GM12878 (cell line): ENCODE measurements around the gene CISD2. TPM values are rescaled to one million over a fixed set of nuclear protein-coding genes. Genes with fewer than 3 reads are reported as not detected.

Experiments
- ATAC-seq: fragments of 200-7000 bp; cut with Tn5 transposase; 3 replicates; pipeline ENCODE4 v1.9.1; 2020; ENCODE audit warnings: mild to moderate bottlenecking, moderate library complexity
- BruUV-seq: library from RNA; stranded (reverse); fragments of 400-500 nt; replicated peaks from 2 replicates; lab custom pipeline; 2021; lab: Mats Ljungman, UMichigan
- CTCF ChIA-PET: fragments of 300-600 bp; sonication (Branson Sonifier 250); formaldehyde crosslinking; extraction: SDS; loops from one replicate; lab custom pipeline; 2021; ENCODE audit warnings: inconsistent platforms; lab: Yijun Ruan, JAX
- POLR2A ChIA-PET: fragments of 350-600 bp; formaldehyde crosslinking; extraction: SDS; loops from one replicate; lab custom pipeline; 2021; ENCODE audit warnings: inconsistent platforms; lab: Charles Lee
- RAD21 ChIA-PET: fragments of 300-600 bp; sonication (Branson Sonifier 250); formaldehyde crosslinking; loops from one replicate; lab custom pipeline; 2023; ENCODE audit warnings: antibody characterized with exemption; ENCODE audit not compliant: unreplicated experiment; lab: Charles Lee
- SMC1A ChIA-PET: fragments of 300-600 bp; sonication (Branson Sonifier 250); formaldehyde crosslinking; loops from one replicate; lab custom pipeline; 2023; ENCODE audit not compliant: unreplicated experiment, uncharacterized antibody; lab: Charles Lee
- DNase-seq: peaks from one replicate; pipeline ENCODE4 v3.0.0-alpha.2; 2011; ENCODE audit warnings: low read depth, low spot score
- FAIRE-seq: peaks from 3 replicates; lab custom pipeline; 2011; peaks lifted over from hg19 to GRCh38; lab: Jason Lieb, UNC
- H2AFZ ChIP-seq: 2 replicates; pipeline ENCODE4 v1.6.0; 2011; ENCODE audit warnings: low read depth, low read length, control low read depth; ENCODE audit not compliant: control insufficient read depth
- H3K27ac ChIP-seq: 2 replicates; pipeline ENCODE4 v1.5.1; 2011; ENCODE audit warnings: control low read depth; ENCODE audit not compliant: control insufficient read depth, insufficient read depth
- H3K27me3 ChIP-seq, 2 experiments: replicated peaks in 1 of 2; 2 replicates each; pipeline versions ENCODE4 v1.6.0 to v1.6.1; 2011; ENCODE audit warnings: low read length in 1 of 2; ENCODE audit not compliant: control insufficient read depth in 2 of 2, insufficient read depth in 2 of 2
- H3K36me3 ChIP-seq, 2 experiments: 2 replicates each; pipeline ENCODE4 v1.5.1; 2011; ENCODE audit warnings: low read length in 1 of 2; ENCODE audit not compliant: control insufficient read depth in 2 of 2, insufficient read depth in 2 of 2
- H3K4me1 ChIP-seq: 2 replicates; pipeline ENCODE4 v1.6.1; 2011; ENCODE audit warnings: mild to moderate bottlenecking, low read length, moderate library complexity, mixed read lengths; ENCODE audit not compliant: control insufficient read depth, insufficient read depth
- H3K4me2 ChIP-seq: 2 replicates; pipeline ENCODE4 v1.6.0; 2011; ENCODE audit warnings: control low read depth; ENCODE audit not compliant: control insufficient read depth, insufficient read depth
- H3K4me3 ChIP-seq: fragments of 200-600 bp; sonication (generic); 2 replicates; pipeline ENCODE4 v1.5.1; 2016
- H3K79me2 ChIP-seq: 2 replicates; pipeline ENCODE4 v1.6.0; 2011; ENCODE audit warnings: low read length; ENCODE audit not compliant: control insufficient read depth, insufficient read depth
- H3K9ac ChIP-seq: 2 replicates; pipeline ENCODE4 v1.8.0; 2011; ENCODE audit warnings: low read length, control low read depth, mixed read lengths; ENCODE audit not compliant: control insufficient read depth, insufficient read depth
- H3K9me3 ChIP-seq: replicated peaks from 3 replicates; pipeline ENCODE4 v1.5.1; 2011; ENCODE audit warnings: mild to moderate bottlenecking, low read length; ENCODE audit not compliant: control insufficient read depth, insufficient read depth
- H4K20me1 ChIP-seq: 2 replicates; pipeline ENCODE4 v1.6.0; 2011; ENCODE audit not compliant: control insufficient read depth, insufficient read depth
- BCL11A ChIP-seq: IDR thresholded peaks from 2 replicates; pipeline ENCODE4 v1.6.1; 2011; ENCODE audit warnings: low read depth, low read length
- BRCA1 ChIP-seq: IDR thresholded peaks from 2 replicates; pipeline ENCODE4 v1.6.1; 2011; ENCODE audit warnings: low read depth, low read length, improper control_type of control experiment
- CHD2 ChIP-seq: IDR thresholded peaks from 2 replicates; pipeline ENCODE4 v1.6.1; 2011; ENCODE audit warnings: low read depth, low read length, improper control_type of control experiment, borderline replicate concordance
- LARP7 ChIP-seq: fragments of 450-650 bp; IDR thresholded peaks from 2 replicates; pipeline ENCODE4 v1.6.1; 2017; ENCODE audit warnings: mild to moderate bottlenecking
- NBN ChIP-seq: fragments of 450-650 bp; IDR thresholded peaks from 2 replicates; pipeline ENCODE4 v1.6.1; 2016
- PML ChIP-seq: IDR thresholded peaks from 2 replicates; pipeline ENCODE4 v1.6.1; 2012; ENCODE audit warnings: low read length, inconsistent platforms
- RB1 ChIP-seq: fragments of 450-650 bp; formaldehyde crosslinking; IDR thresholded peaks from 2 replicates; pipeline ENCODE4 v1.6.1; 2017; ENCODE audit warnings: mild to moderate bottlenecking, borderline replicate concordance
- RCOR1 ChIP-seq: conservative IDR thresholded peaks from 2 replicates; pipeline ENCODE4 v1.6.1; 2012; ENCODE audit warnings: low read depth, low read length, improper control_type of control experiment
- RUNX3 ChIP-seq: IDR thresholded peaks from 2 replicates; pipeline ENCODE4 v1.6.1; 2012; ENCODE audit warnings: low read length, inconsistent platforms
- WRNIP1 ChIP-seq: IDR thresholded peaks from 2 replicates; pipeline ENCODE4 v1.6.1; 2011; ENCODE audit warnings: low read depth, low read length, improper control_type of control experiment, borderline replicate concordance
- WGBS: methylation state at CpG from one replicate; pipeline ENCODE4 v1.1.6; 2016; ENCODE audit warnings: low lambda C conversion rate; ENCODE audit not compliant: insufficient replicate concordance, insufficient coverage; ENCODE audit errors: missing lambda C conversion rate; 5-methylcytosine and 5-hydroxymethylcytosine counted together
- in situ Hi-C: fragments of 300-500 bp; cut with MboI; formaldehyde crosslinking; loops from 9 replicates; pipeline ENCODE4 v1.14.3; 2018; ENCODE audit warnings: mixed read lengths
- intact Hi-C: fragments of 100-400 bp; cut with micrococcal nuclease; formaldehyde crosslinking; loops from one replicate; pipeline ENCODE4 v1.14.2; 2022; ENCODE audit not compliant: unreplicated experiment
- polyA plus RNA-seq, 11 experiments: library from polyadenylated mRNA; depleted of rRNA in 4 of 11; unstranded in 6 of 11; stranded (reverse) in 5 of 11; fragments of >200 nt; fragmentation: Nextera tagmentation in 4 of 11; fragmentation: Illumina TruSeq in 1 of 11; extraction: Ambion mirVana in 4 of 11; extraction: Trizol in 1 of 11; gene quantifications; 1 replicate in 1 of 11; 2 replicates in 10 of 11; pipeline versions ENCODE4 v1.2.1 to v1.2.3, GENCODE V29; 2011 to 2016; ENCODE audit warnings: inconsistent platforms in 2 of 11, missing spikeins in 2 of 11, low read depth in 1 of 11
- total RNA-seq, 4 experiments: library from RNA; depleted of rRNA in 3 of 4; stranded (reverse); fragments of >200 nt in 3 of 4; fragmentation: Illumina TruSeq in 1 of 4; extraction: Trizol in 1 of 4; gene quantifications; 2 replicates each; pipeline versions ENCODE4 v1.2.1 to v1.2.3, GENCODE V29; 2013 to 2021
- TF ChIP-seq, protein P1 (sequence below): fragments of 450-650 bp; conservative IDR thresholded peaks from 2 replicates; pipeline ENCODE4 v1.6.1; 2017; ENCODE audit warnings: mild to moderate bottlenecking, moderate library complexity
- TF ChIP-seq, protein P2 (sequence below): fragments of 450-650 bp; IDR thresholded peaks from 2 replicates; pipeline ENCODE4 v1.6.1; 2014; ENCODE audit warnings: mild to moderate bottlenecking
- TF ChIP-seq, protein P3 (sequence below): fragments of 450-650 bp; IDR thresholded peaks from 2 replicates; pipeline ENCODE4 v1.6.1; 2017; ENCODE audit warnings: mild to moderate bottlenecking, moderate library complexity
- TF ChIP-seq, protein P4 (sequence below): IDR thresholded peaks from 2 replicates; pipeline ENCODE4 v1.6.1; 2012; ENCODE audit warnings: low read depth, low read length, improper control_type of control experiment
- TF ChIP-seq, protein P5 (sequence below): fragments of 450-650 bp; IDR thresholded peaks from 2 replicates; pipeline ENCODE4 v1.6.1; 2017; ENCODE audit warnings: mild to moderate bottlenecking, low read depth, inconsistent platforms; ENCODE audit not compliant: poor library complexity, severe bottlenecking

CISD2 gene
- total and polyA plus RNA-seq, 10 of the 15 experiments (the other 5 are each of a cell fraction or from before 2014, with no cell fraction given): 29.5 to 132 (median 38.9) TPM

GRCh38 chr4:102860611-102861324 lies 8.0 kb upstream of the CISD2 start:
- WGBS: 100% methylated on average over 2 of the region's 2 CpGs
- no peak for TF ChIP-seq BRCA1
- TF ChIP-seq RB1: no peak
- TF ChIP-seq LARP7: no peak
- TF ChIP-seq NBN: no peak
- TF ChIP-seq RUNX3: no peak
- TF ChIP-seq, protein P1, sequence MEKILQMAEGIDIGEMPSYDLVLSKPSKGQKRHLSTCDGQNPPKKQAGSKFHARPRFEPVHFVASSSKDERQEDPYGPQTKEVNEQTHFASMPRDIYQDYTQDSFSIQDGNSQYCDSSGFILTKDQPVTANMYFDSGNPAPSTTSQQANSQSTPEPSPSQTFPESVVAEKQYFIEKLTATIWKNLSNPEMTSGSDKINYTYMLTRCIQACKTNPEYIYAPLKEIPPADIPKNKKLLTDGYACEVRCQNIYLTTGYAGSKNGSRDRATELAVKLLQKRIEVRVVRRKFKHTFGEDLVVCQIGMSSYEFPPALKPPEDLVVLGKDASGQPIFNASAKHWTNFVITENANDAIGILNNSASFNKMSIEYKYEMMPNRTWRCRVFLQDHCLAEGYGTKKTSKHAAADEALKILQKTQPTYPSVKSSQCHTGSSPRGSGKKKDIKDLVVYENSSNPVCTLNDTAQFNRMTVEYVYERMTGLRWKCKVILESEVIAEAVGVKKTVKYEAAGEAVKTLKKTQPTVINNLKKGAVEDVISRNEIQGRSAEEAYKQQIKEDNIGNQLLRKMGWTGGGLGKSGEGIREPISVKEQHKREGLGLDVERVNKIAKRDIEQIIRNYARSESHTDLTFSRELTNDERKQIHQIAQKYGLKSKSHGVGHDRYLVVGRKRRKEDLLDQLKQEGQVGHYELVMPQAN: no peak
- TF ChIP-seq, protein P2, sequence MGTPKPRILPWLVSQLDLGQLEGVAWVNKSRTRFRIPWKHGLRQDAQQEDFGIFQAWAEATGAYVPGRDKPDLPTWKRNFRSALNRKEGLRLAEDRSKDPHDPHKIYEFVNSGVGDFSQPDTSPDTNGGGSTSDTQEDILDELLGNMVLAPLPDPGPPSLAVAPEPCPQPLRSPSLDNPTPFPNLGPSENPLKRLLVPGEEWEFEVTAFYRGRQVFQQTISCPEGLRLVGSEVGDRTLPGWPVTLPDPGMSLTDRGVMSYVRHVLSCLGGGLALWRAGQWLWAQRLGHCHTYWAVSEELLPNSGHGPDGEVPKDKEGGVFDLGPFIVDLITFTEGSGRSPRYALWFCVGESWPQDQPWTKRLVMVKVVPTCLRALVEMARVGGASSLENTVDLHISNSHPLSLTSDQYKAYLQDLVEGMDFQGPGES: no peak
- no peak for TF ChIP-seq CHD2
- no peak for TF ChIP-seq BCL11A
- no peak for TF ChIP-seq RCOR1
- TF ChIP-seq, protein P3, sequence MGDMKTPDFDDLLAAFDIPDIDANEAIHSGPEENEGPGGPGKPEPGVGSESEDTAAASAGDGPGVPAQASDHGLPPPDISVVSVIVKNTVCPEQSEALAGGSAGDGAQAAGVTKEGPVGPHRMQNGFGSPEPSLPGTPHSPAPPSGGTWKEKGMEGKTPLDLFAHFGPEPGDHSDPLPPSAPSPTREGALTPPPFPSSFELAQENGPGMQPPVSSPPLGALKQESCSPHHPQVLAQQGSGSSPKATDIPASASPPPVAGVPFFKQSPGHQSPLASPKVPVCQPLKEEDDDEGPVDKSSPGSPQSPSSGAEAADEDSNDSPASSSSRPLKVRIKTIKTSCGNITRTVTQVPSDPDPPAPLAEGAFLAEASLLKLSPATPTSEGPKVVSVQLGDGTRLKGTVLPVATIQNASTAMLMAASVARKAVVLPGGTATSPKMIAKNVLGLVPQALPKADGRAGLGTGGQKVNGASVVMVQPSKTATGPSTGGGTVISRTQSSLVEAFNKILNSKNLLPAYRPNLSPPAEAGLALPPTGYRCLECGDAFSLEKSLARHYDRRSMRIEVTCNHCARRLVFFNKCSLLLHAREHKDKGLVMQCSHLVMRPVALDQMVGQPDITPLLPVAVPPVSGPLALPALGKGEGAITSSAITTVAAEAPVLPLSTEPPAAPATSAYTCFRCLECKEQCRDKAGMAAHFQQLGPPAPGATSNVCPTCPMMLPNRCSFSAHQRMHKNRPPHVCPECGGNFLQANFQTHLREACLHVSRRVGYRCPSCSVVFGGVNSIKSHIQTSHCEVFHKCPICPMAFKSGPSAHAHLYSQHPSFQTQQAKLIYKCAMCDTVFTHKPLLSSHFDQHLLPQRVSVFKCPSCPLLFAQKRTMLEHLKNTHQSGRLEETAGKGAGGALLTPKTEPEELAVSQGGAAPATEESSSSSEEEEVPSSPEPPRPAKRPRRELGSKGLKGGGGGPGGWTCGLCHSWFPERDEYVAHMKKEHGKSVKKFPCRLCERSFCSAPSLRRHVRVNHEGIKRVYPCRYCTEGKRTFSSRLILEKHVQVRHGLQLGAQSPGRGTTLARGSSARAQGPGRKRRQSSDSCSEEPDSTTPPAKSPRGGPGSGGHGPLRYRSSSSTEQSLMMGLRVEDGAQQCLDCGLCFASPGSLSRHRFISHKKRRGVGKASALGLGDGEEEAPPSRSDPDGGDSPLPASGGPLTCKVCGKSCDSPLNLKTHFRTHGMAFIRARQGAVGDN: no peak
- TF ChIP-seq, protein P4, sequence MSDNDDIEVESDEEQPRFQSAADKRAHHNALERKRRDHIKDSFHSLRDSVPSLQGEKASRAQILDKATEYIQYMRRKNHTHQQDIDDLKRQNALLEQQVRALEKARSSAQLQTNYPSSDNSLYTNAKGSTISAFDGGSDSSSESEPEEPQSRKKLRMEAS: no peak
- TF ChIP-seq, protein P5, sequence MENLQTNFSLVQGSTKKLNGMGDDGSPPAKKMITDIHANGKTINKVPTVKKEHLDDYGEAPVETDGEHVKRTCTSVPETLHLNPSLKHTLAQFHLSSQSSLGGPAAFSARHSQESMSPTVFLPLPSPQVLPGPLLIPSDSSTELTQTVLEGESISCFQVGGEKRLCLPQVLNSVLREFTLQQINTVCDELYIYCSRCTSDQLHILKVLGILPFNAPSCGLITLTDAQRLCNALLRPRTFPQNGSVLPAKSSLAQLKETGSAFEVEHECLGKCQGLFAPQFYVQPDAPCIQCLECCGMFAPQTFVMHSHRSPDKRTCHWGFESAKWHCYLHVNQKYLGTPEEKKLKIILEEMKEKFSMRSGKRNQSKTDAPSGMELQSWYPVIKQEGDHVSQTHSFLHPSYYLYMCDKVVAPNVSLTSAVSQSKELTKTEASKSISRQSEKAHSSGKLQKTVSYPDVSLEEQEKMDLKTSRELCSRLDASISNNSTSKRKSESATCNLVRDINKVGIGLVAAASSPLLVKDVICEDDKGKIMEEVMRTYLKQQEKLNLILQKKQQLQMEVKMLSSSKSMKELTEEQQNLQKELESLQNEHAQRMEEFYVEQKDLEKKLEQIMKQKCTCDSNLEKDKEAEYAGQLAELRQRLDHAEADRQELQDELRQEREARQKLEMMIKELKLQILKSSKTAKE: no peak
- TF ChIP-seq WRNIP1: no peak
- TF ChIP-seq PML: no peak

More at GRCh38 chr4:102860611-102861324, 8.0 kb upstream of the CISD2 start:
- intact Hi-C loops: no loop called here
- RAD21 ChIA-PET: no interaction called here
- Histone ChIP-seq H3K27me3 (no peaks in the 10 kb centered on the region), H3K4me1 (peaks cover 2% of the 10 kb centered on the region; the same call in 1 of the 2 replicates), H3K4me3 (no peak overlapping the region), H3K9me3 (peaks cover 25% of the 10 kb centered on the region), H3K36me3 (no peaks in the 10 kb centered on the region; a peak in 3 of 4 replicates), H3K4me2 (no peak overlapping the region), H3K27ac (no peak overlapping the region), H3K9ac (no peak overlapping the region), H3K79me2 (peaks cover 19% of the 10 kb centered on the region), H2AFZ (no peak overlapping the region), H4K20me1 (no peaks in the 10 kb centered on the region)
- FAIRE-seq: no peak
- no peak for ATAC-seq
- BruUV-seq: no TSS peak
- POLR2A ChIA-PET: interaction anchor here (0.5 kb wide), 1 partner anchor 102 kb away, joined by 4 read pairs; no protein-coding TSS in a partner anchor
- CTCF ChIA-PET: interaction anchor here (0.6 to 1.8 kb wide), 2 partner anchors 8 to 28 kb away, joined by 3 to 5 read pairs; no protein-coding TSS in a partner anchor
- no peak for DNase-seq
- in situ Hi-C loops: no loop called here
- SMC1A ChIA-PET: interaction anchor here (1.1 to 2.4 kb wide), 3 partner anchors 12 to 32 kb away, joined by 6 to 10 read pairs (median 7); no protein-coding TSS in a partner anchor
